Inflammatory macrophage (primary cell): Measurements from ENCODE around the gene CYP4F8.

ENCODE experiments used
- DNase-seq, 2 donors: peaks; one replicate each; pipeline ENCODE4 v3.0.0-alpha.2; 2020 to 2022

CYP4F8 gene

DNA sequence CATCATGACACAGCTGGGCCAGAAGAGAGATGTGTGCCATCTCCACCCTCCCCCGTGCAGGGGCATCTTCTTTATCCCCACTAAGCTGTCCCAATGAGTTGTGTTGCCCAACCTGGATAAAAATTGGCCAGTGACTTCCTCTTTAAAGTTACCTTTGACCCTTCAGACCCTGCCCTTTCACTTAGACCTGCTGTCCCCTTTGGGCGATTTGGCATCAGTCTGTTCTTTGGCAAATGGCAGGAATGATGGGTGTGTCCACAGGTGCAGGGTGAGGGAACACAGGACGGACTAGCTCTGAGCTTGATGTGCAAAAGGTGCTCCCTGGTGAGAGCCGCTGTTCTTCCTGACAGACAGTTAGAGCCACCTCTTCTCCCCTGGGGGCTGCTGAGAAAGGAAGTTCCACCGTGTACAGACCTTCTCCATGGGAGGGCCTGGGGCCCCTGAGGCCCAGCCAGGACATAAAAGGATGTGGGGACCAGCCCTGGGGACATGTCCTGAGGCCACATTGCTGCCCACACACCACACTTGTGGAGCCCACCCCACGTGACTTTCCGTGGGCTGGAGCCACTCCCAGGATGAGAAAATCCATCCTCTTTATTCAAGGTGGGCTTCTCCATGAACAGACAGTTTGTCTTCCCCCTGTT, 1.7 kb downstream of the CYP4F8 start:
- DNase-seq: no peak

DNA sequence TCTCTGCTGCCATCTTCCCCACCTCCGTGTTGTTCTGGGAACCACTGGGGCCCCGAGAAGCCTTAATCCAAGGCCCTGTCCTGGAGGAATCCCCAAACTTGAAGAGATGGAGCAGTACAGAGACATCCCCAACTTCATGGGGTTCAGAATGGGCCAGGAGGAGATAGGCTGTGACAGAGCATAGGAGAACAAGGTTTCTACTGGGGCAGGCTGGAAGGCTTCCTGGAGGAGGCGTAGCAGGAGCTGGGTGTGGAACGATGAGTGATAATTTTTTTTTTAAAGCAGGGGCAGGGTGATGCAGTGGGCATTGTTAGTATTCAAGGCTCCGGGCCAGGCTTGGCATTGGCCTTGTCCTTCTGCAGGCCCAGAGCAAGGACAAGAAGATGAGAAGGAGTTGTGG, 3.3 kb downstream of the CYP4F8 start:
- DNase-seq: no peak

DNA sequence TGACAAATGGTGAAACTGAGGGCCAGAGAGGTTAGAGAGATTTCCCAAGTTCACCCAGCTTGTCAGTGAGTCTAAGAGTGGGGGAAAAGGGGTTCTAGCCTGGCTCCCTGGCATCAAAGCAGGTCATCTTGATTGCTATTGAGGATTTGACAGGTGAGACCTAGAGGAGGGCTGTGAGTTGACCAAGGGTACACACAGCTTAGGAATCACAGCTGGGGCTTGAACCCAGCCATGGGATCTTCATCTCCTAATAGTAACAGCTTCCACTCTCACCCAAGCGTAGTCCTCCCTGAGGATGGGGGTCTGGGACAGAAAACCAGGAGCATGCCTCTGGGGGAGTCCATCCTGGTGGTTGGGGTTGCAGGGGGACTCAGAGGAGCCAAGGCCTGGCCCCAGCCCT, 6.8 kb downstream of the CYP4F8 start:
- no peak for DNase-seq

DNA sequence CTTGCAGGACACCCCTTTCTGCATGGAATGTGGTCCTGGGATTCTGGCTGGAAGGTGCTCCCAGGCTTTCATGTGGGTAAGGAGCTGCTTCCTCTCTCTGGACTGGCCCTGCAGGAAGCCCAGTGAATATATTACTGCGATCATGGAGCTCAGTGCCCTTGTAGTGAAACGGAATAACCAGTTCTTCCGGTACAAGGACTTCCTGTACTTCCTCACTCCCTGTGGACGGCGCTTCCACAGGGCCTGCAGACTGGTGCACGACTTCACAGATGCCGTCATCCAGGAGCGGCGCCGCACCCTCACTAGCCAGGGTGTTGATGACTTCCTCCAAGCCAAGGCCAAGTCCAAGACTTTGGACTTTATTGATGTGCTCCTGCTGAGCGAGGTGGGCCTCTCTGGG, 8.0 kb downstream of the CYP4F8 start:
- DNase-seq: no peak

DNA sequence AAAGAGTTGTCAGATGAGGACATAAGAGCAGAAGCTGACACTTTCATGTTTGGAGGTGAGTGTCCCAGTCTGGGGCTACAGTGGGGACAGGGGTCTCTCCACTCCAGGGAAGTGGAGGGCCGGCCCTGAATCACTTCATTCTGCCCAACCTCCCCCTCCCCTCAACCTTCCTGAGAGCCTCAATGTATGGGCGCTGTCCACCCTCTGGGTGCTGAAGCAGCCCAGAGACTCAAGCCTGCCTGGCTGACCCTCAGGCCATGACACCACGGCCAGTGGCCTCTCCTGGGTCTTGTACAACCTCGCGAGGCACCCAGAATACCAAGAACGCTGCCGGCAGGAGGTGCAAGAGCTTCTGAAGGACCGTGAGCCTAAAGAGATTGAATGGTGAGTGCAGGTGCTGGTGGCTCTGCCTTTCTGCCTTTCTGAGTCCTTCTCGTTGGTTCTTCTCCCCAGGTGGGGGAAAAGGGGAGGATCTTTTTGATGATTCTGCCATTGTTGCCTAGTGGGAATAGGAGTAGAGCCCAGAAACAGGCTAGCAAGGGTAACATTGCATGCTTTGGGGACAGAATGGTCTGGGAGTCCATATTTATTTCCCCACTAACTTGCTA, 8.8 kb downstream of the CYP4F8 start:
- DNase-seq: no peak

DNA sequence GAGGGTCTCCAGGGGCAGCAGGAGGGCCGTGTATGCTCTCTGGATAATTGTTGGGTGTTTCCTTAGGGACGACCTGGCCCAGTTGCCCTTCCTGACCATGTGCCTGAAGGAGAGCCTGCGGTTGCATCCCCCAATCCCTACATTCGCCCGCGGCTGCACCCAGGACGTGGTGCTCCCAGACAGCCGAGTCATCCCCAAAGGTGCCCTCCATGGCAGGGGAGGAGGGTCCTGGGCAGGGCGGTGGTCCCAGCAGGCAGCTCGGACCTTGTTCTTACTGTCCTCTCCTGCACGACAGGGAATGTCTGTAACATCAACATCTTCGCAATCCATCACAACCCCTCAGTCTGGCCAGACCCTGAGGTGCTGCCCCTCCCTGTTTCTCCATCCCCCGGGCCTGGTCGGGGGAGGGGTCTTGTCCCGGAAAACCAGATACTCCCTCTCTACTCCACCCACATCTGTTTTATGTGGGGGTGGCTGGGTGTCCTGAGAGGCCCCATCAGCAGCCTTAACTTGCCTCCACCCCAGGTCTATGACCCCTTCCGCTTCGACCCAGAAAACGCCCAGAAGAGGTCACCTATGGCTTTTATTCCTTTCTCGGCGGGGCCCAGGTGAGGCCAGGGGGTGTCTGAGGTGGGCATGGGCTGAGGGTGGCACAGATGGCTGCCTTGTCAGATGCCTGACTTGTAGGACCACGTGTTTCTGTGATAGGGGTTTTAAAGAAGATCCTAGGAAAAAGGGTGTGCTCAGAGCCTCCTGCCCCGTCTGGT, 13.4 kb downstream of the CYP4F8 start:
- DNase-seq: no peak

DNA sequence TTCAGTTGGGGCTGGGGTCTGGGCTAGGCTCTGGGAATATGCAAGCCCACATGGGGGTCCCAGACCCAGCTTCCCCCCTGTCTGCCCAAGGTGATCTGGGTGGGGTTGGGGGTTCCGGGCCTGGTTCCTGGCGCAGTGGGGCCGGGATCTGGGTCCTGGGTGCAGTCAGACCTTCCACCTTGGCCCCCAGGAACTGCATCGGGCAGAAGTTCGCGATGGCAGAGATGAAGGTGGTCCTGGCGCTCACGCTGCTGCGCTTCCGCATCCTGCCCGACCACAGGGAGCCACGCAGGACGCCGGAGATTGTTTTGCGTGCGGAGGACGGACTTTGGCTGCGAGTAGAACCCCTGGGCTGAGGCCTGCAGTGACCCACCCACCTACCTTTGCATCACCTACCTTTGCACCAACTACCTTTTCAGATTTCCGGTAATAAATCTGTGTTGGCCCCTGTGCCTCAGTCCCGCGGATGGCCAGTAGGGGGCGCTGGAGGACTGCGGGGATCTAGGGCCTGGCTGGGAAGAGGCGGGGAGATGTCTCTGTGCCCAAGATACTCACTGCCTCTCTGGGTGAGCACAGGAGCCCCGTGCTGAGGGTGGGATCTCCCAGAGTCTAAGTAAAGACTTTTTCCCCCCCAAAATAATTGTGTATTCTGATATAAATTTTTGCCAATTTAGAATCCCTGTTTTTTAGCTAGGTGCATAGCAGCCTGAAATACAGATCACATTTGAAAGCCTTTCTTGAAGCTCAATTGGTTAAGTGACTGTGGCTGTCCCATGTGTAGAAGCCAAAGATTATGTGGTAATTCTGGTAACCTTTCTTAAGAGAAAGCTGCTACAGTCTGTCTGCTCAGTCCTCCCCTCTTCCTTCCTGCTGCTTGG, 14.2 kb downstream of the CYP4F8 start:
- DNase-seq: peak; percentile 71 to 74

DNA sequence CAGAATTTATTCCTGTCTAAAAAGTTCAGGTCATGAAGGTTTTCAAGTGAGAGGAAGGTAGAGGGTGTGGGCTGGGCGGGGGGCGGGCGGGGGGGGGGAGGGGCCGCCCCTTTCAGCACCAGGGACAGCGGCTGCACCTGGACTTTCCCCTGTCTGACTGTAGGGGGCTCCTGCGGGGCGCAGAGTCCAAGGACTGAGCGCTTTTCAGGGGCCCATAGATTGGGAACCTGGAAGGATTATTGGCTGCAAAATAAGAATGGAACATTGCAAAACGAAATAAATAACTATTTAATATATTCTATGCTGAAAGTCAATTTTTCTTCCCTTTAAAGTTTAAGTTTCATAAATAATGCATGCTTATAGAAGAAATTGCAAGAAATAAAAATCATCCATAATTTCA, 16.8 kb downstream of the CYP4F8 start:
- DNase-seq: no peak

DNA sequence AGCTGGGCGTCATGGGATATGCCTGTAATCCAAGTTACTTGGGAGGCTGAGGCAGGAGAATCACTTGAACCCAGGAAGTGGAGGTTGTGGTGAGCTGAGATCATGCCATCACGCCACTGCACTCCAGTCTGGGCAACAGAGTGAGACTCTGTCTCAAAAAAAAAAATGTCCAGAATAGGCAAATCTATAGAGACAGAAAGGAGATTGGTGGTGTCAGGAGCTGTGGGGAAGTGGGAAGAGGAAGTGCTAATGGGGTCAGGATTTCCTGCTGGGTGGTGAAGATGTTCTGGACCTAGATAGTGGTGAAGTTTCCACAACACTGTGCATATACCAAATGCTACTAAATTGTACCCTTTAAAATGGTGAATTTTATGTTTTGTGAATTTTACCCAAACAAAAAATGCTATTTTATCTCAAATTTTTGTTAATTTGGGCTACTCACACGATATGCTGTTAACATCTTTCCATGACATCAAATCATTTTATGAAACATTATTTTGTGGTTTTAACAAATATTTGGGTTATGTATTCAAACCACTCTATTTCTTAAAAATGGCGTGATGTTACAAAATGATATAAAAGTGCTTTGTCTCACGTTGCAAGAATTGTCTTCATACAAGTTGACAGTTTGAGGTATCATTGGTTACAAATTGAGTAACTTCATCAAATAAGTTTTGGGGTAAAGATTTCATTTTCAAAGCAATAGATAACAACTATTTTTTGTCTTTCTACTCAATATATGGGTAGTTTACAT, 18.2 kb downstream of the CYP4F8 start:
- DNase-seq: peak; percentile 65 to 72

DNA sequence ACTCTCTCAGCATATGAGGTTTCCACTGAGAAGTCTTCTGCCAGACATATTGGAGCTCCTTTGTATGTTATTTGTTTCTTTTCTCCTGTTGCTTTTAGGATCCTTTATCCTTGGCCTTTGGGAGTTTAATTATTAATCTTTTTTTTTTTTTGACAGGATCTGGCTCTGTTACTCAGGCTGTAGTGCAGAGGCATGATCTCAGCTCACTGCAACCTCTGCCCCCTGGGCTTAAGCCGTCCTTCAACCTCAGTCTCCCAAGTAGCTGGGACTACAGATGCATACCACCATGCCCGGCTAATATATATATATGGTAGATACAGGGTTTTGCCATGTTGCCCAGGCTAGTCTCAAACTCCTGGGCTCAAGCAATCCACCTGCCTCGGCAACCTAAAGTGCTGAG, 19.1 kb downstream of the CYP4F8 start:
- no peak for DNase-seq

DNA sequence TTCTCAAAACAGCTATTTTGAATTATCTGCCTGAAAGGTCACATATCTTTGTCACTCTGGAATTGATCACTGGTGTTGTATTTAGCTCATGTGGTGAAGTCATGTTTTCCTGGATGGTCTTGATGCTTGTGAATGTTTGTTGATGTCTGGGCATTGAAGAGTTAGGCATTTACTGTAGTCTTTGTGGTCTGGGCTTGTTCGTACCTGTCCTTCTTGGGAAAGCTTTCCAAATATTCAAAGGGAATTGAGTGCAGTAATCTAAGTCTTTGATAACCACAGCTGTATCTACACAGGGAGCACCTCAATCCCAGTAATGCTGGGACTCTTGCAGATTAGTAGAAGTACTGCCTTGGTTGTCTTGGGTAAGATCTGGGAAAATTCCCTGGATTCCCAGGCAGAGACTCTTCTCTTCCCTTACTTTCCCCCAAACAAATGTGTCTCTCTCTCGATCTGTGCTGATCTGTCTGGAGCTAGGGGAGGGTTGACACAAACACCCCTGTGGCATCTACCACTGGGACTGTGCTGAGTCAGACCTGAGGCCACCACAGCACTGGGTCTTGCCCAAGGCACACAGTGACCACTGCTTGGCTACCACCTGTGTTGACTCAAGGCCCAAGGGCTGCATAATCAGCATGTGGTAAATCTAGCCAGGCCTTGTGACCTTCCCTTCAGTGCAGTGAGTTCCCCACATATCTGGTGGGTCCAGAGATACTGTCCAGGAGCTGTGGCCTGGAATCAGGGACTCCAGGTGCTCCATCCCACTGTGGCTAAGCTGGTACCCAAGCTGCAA, 20.2 kb downstream of the CYP4F8 start:
- DNase-seq: no peak

DNA sequence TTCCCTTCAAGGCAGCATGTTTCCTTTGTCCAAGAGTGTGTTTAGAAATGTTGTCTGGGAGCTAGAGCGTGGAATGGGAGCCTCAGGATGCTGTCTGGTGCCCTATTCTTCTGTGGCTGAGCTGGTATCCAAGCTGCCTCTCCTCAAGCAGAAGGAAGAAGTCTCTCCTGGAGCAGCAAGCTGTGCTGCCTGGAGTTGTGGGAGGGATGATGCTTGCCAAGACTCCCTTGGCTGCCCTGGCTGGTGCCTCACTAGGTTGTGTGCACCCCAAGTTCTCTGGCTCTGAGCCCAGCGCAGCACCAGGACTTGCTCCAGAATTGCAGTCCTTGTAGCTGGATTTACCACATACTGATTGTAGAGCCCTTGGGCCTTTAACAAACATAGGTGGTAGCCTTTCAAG, 21.0 kb downstream of the CYP4F8 start:
- DNase-seq: no peak

DNA sequence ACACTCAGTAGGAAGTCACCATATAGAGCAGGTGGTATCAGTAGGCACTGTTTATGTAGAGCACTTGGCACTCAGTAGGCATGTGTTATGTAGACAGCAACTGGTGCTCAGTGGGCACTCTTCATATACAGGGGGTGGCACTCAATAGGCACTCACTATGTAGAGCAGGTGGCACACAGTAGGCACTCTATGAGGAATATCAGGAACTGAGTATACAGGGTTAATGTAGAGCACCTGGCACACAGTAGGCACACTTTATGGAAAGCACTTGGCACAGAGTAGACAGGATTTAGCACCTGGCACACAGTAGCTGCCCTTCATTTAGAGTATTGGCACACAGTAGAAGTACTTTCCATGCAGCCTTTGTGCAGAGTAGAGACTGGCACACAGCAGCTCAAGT, 24.6 kb downstream of the CYP4F8 start:
- no peak for DNase-seq

DNA sequence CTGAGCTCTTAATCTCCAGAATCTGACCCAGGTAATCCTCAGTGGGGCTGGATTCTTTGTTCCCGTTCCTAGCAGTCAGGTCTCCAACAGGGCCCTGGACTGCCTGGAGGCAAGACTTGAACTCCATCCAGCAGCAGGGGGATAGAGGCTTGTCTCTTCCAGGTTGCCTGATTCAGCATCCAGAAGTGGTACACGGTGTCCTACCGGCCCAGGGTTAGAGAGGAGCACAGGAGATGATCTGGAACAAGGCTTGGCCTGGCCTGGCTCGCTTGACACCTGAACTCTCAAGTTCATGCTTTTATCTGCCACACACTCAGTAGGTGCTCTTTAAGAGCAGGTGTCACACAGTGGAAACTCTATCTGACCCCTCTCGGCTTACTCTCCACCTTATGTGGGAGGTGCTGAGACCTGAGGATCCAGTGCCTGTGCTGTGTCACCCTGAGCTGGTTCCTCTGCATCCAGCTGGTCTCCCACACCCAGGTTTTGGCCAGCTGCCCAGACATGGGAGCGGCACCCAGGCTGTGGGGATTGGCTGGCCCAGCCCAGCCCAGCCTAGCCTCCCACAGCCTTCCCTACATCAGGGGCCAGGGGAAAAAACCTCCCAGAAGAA, 25.4 kb downstream of the CYP4F8 start, which contains the start of gene CYP4F3:
Gene CYP4F3, plus strand, starts transcription at position 604 of the 610 bp plus-strand sequence. CDS start 519 bp downstream, outside the sequence.
- peak; percentile 70 to 86 for DNase-seq

DNA sequence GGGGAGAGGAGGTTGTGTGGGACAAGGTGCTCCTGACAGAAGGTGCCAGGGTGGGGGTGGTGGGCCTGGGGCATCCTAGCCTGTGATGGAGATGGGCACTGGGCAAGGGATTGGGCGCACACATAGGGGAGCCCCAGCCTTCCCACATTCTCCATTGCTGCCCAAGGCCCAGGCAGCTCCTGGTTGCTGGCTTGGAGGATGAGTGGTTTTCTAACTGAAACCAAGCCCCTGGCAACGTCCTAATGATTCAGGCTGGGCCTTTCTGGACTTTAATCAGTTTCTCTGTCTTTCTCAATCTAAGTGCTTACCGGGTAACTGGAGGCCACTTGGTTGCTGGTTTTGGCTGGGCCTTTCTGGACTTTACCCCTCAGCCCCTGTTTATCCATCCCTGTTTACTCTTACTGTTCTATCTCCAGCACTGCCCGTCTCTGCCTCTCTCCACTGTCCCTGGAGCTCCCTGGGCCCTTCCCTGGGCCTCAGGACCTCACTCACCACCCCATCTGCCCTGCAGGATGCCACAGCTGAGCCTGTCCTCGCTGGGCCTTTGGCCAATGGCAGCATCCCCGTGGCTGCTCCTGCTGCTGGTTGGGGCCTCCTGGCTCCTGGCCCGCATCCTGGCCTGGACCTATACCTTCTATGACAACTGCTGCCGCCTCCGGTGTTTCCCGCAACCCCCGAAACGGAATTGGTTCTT, 26.0 kb downstream of the CYP4F8 start:
- no peak for DNase-seq

DNA sequence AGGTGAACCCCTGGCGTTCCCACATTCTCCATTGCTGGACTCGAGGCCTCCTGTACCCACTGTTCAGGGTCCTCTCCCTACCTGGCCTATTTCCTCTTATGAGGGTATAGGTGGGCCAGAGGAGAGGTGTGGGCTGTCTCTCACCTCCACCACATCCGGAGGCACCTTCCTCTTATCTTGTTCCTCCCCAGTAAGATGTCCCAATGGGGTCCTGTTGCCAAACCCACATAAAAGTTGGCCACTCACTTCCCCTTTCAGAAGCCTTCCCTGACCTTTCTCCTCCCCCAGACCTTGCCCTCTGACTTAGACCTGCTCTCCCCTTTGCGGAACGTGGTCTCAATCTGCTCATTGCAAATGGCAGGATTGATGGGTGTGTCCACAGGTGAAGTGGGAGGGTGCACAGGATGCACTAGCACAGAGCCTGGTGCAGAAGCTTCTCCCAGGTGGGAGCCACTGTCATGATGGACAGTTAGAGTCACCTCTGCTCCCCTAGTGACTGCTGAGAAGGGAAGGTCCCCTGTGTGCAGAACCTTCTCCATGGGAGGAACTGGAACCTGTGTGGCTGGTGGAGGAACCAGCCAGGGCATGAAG, 27.0 kb downstream of the CYP4F8 start:
- peak; percentile 55 to 63 for DNase-seq

DNA sequence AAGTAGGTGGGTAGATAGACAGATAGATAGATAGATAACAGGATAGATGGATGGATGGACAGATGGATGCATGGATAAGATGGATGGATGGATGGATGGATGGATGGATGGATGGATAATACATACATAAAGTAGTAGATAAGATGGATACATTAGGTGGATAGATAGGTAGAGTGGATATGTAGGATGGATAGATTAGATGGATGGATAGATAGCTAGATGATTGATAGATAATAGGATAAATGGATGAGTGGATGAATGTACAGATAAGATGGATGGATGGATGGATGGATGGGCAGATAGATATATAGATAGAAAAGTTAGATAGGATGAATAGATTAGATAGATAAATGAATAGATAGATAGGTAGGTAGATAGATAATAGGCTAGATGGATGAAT, 27.8 kb downstream of the CYP4F8 start:
- no peak for DNase-seq

DNA sequence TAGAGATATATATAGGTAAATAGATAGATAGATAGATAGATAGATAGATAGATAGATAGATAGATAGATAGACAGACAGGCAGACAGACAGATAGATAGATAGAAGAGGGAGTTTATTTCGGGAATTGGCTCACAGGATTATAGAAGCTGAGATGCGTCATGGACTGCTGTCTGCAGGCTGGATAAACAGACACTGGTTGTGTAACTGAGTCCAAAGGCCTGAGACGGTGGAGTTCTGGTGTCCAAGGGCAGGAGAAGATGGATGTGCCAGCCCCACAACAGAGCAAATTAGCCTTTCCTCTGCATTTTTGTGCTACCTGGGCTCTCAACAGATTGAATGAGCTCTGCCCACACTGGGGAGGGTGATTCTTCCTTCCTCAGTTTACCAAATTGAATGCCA, 28.4 kb downstream of the CYP4F8 start:
- DNase-seq: no peak

DNA sequence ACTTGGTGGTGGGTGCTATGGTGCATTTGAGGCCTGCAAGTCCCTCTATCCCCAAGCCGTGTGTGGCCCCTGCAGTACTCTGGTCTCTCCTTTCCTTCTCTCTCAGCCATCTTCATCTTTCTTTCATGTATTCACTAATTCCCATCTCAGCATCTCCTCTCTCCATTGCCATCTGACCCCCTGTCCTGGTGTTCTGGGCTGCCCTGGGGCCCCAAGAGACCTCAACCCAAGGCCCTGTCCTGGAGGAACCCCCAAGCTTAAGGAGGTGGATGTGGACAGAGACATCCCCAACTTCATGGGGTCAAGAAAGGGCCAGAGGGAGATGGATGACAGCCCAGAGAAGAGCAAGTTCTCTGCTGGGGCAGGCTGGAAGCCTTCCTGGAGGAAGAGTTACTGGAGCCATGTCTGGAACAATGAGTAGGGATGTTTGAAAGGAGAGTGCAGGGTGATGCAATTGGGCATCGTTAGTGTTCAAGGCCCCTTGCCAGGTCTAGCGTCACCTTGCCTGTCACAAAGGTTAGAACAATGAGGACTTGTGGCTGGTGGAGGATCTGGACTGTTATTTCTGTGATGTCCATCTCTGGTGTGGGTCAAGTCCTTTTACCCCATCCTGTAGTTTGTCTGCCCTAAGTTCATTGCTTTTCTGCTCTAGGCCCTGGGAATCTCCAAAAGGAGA, 29.2 kb downstream of the CYP4F8 start:
- no peak for DNase-seq
